A673 (cell line): Measurements from ENCODE around the gene TOPORS.

Experiments
- CTCF ChIP-seq: fragments of 300-800, 200-600 bp; sonication (generic); conservative IDR thresholded peaks from 2 replicates; pipeline ENCODE4 v1.5.1; 2017; ENCODE audit warnings: low read depth, mild to moderate bottlenecking, antibody characterized with exemption, low read length, moderate library complexity, mixed read lengths
- EZH2 ChIP-seq: fragments of 200-600 bp; sonication (generic); IDR thresholded peaks from 2 replicates; pipeline ENCODE4 v1.6.1; 2017; ENCODE audit warnings: borderline replicate concordance, low read depth, mild to moderate bottlenecking, mixed read lengths, antibody characterized with exemption, low read length; ENCODE audit not compliant: poor library complexity, severe bottlenecking

DNA sequence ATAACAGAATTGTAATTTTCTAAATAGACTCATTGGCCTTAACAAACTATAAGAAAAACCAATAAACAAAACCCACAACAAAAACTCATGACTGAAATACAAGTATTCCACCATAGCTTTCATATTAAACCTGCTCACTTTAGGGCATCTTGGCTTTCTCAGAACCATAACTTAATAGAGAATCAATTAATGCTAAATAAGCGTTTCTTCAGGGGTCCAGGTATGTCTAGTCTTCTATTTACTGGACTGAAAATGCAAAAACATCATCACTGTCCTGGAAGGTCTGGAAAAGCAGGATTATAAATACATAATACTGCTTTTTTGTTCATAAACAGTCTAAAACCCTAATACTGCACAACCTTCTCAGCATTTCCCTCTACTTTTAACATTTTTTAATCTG lies 6.5 kb downstream of the TOPORS start:
- no peak for TF ChIP-seq CTCF
- TF ChIP-seq EZH2: no peak
